Left kidney (tissue), 2 donors: Measurements from ENCODE around the gene MGAT4C. TPM values are rescaled to one million over a fixed set of nuclear protein-coding genes. Genes with fewer than 3 reads are reported as not detected.
"Not testable (repeated sequence)": the region's sequence is repeated elsewhere in the genome, so short reads cannot be mapped to it uniquely, and the experiment has no call there.

ENCODE experiments used
- DNase-seq: peaks from one replicate; pipeline ENCODE4 v3.0.0-alpha.2; 2013
- polyA plus RNA-seq: library from polyadenylated mRNA; unstranded; fragments of 120-200 nt; gene quantifications from one replicate; pipeline ENCODE4 v1.2.1, GENCODE V29; 2013; ENCODE audit not compliant: insufficient read length

MGAT4C gene
- polyA plus RNA-seq, 1 donor = 0.81 TPM

DNA sequence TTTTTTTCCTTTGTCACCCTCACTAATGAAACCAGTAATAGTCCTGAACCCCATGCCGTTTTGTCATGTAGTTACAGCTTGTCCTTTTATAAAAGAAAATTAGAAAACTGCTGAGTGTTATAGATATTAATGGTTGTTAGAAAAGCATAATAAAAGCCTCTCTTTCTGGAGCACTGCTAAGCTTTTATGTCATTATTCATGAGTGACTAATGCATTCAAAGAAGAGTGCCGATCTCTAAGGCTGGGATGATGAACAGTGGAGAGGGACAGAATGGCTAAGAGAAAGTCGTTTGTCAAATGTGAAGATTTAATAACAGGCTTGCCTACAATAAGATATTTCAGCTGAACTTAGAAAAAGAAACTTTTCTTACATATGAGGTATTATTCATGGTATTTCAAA lies 121.6 kb downstream of the MGAT4C start:
- DNase-seq = no peak

DNA sequence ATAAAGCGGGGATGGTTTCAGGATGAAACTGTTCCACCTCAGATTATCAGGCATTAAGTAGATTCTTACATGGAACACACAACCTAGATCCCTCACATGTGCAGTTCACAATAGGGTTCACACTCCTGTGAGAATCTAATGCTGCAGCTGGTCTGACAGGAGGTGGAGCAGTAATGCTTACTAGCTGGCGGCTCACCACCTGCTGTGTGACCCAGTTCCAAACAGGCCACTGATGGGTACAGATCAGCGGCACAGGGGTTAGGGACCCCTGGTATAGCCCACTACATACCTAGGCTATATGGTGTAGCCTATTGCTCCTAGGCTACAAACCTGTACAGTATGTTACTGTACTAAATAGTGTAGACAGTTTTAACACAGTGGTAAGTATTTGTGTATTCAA lies 129.3 kb downstream of the MGAT4C start:
- not testable (repeated sequence) for DNase-seq

DNA sequence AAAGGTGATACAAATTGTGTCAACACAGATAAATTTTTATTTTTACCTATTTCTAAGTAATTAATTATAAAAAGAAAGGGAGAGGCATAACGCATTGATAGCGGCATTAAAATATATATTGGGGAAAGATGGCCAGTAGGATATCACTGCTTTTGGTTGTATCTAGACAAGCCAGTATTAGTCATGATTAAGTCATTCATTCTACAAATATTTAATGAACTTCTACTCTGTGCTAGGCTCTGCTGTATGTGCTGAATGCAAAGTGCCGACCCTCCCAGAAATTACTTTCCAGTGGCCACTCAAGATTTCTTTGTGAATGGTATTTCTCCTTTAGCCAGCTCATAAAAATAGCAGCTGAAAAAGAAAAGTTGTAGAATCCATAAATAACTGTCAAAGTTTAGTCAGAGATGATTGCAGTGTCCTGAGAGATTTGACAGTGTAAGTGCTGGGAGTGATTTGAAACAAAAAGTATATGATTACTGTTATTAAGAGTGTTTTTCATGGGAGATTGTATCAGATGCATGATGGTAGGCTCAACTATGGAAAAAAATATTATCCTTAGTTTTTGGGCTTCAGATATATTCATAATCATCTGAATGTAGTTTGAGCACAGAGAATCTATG lies 133.2 kb downstream of the MGAT4C start:
- no peak for DNase-seq

DNA sequence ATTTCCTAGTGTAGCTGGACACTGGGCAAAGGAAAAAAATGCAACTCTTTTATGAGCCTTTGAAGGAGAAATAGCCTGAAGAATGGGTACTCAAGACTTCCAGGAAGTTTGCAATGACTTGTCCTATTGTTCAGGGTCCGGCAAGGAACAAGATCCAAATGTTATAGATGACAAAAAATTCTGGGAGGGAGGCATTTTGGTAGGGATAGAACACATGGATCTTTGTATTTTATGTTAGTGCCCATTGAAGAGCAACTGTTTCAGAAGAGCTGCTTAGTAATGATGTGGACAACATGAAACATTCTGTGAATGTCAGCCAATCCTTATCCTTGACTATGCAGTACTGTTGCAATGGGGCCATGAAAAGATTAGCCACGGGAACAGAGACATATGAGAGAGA lies 138.0 kb downstream of the MGAT4C start:
- no peak for DNase-seq

DNA sequence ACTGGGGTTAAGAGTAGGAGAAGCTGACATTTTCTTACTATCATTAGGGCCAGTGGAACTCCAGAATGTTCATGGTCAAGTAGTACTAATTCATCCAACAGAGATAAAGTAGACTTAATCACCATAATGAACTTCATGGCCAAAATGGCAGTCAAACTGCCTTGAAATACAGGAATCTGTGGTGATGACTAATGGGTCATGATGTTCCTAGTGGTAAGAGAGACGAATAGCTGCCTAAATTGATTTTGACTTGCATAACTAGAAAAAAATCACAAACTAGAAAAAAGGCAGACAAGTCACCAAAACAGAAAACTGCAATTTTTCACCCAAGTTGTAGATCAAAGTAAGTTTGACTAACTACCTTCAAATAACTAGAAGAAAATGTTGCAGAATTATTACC lies 138.5 kb downstream of the MGAT4C start:
- DNase-seq = no peak

DNA sequence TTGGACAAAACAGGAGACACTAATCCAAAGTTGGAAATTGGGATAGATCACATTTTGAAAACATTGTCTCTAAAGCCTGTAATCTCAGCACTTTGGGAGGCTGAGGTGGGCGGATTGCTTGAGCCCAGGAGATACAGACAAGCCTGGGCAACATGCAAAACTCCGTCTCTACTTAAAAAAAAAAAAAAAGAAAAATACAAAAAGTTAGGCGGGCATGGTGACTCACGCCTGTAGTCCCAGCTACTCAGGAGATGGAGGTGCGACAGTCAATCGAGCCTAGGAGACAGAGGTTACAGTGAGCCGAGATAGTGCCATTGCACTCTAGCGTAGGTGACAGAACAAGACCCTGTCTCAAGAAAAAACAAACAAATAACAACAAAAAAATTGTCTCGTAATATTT lies 152.1 kb downstream of the MGAT4C start:
- DNase-seq = no peak

DNA sequence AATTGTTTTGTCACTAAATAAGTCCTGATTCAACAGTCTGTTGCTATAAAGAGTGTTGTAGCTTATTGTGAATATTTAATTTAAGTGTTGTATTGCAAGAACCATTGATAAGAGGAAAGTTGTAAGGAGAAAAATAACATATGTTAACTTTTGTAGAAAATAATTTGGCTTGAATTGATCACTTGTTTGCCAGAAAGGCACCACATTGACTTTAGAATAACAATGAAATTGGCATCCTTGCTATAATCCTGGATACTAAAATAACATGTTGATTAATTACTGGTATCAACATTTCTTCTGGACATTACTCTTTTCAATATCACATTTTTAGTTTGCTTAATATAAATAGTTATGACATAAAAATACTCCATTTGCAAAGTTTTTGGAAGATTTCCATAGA lies 159.0 kb downstream of the MGAT4C start:
- DNase-seq = no peak

DNA sequence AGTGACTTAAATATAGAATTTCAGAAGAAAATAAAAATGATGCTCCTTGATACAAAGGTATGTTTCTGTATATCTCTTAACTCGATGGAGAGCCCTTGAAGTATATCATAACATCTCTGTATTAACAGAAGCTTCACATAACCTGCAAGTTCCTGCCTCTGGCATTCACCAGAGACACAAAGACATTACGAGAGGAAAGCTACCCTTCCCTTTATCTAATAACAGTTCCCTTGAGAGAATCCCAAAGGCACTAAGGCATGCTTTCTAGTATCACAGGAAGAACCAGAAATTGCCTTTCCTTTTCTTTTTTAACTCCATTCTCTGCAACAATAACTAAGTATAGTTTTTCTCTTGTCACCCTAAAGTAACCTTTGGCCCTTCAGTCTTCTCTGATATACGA lies 164.5 kb downstream of the MGAT4C start:
- DNase-seq = no peak

DNA sequence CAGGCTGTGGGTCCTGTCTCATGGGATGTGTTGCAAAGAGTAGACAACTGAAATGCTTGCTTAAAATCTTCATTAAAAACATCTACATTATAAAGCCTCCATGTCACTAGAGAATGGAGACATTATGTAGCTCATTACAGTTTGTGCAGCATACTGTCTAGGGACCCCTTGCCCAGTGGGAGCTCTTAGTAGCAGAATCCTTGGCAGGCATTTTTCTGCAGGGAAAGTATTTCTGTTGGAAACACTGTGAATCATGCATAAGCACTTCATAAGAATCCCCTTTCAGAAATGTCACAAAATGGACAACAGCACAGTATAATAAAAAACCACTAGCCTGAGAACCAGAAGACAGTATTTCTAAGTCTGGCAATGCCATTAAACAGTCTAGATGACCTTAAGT lies 174.3 kb downstream of the MGAT4C start:
- no peak for DNase-seq

DNA sequence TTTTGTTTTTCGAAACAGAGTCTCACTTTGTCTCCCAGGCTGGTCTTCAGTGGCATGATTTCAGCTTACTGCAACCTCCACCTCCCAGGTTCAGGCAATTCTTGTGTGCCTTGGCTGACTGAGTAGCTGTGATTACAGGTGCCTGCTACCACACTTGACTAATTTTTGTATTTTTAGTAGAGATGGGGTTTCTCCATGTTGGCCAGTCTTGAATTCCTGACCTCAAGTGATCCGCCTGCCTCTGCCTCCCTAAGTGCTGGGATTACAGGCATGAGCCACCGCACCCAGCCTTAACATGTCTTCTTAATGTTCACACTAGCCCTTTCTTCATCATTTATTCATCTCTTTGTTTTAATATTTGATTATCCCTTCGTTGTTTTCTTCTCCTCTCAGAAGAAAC lies 197.1 kb downstream of the MGAT4C start:
- not testable (repeated sequence) for DNase-seq

DNA sequence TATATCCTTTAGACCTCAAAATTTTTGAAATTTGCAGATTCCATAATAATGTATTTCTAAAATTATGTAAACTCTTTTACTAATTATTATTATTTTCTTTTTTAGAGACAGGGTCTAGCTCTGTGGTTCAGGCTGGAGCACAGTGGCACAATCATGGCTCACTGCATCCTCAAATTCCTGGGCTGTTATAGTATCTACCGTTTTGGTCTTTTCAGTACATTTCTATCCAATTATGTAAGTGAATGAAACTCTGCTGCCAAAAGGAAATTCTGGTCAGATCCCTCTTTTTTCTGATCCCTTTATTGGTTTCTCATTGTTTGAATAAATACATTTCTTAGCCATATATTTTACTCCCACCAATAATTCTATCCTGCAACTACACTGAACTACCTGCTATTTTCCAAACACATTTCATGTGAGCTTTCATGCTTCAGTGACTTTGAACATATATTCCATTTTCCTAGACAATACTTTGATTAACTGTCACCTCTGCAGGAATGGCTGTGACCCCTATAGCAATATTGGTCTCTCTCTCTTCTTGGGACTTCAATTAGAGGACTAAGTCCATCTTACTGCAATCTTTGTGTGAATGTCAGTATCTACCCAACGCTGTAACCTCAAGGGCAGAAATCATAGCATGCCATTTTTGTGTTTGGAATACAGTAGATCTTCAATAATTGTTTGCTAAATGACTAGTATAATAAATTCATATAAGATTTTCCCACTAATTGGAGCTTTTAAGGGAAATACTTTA lies 198.9 kb downstream of the MGAT4C start:
- DNase-seq = no peak

DNA sequence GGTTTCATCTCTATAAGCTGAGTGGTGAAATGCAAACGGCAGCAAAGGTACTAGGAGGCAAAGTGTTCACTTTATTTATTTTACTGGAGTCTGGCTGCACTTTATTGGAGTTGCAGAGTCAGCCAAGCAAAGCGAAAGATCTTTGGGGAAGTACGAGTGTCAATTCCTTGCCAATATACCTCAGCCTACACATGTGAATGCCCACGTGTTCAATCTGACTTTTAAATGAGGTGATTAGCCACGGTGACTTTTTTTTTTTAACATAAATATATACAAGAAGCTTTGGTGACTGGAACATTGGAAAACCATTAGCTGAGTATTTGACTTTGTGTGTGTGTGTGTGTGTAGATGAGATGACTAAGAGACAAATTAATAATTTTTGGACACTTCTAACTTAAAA lies 203.3 kb downstream of the MGAT4C start:
- no peak for DNase-seq

DNA sequence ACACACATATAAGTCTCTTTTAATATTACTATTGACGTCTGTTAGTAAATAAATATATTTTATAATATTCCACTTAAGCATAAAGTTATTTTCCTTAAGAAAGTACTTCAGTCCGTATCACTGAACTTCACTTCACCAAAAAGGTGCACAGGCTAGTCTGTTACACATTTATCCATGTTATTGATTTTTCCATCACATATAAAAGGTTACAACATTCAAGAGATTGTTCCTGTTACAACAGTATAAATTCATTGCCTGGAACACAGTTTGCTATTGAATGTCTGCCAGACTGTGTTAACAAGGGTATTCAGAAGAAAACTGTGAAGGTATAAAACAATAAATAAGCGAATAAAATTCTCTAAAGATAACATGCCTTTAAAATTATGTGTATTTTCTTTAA lies 206.2 kb downstream of the MGAT4C start:
- no peak for DNase-seq

DNA sequence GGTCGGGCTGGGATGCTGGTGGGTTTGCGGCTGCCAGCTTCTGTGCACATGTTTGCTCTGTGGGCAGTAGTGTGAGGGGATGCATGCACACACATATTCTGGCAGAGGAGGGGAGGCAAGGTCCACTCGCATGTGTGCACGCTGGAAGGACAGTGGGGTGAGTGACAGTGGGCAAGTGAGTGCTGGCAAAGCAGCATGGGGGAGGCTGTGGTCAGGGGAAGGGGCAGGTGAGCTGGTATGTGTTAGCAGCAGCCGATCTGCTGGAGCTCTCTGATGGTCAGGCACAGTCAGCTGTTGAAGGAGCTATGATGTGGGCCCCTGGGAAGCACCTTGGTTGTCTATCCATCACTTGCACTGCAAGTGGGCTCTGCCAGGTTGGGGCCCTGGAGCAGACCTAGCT lies 211.8 kb downstream of the MGAT4C start:
- DNase-seq = no peak

DNA sequence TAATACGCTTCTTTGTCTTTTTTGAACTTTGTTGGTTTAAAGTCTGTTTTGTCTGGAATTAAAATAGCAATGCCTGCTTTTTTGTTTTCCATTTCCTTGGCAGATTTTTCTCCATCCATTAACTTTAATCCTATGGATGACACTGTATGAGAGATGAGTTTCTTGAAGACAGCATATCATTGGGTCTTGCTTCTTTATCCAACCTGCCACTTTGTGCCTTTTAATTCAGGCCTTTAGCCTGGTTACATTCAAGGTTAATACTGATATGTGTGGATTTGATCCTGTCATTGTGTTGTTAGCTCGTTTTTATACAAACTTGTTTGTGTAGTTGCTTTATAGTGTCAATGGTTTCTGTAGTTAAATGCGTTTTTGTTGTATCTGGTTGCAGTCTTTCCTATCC lies 214.1 kb downstream of the MGAT4C start:
- DNase-seq = no peak

DNA sequence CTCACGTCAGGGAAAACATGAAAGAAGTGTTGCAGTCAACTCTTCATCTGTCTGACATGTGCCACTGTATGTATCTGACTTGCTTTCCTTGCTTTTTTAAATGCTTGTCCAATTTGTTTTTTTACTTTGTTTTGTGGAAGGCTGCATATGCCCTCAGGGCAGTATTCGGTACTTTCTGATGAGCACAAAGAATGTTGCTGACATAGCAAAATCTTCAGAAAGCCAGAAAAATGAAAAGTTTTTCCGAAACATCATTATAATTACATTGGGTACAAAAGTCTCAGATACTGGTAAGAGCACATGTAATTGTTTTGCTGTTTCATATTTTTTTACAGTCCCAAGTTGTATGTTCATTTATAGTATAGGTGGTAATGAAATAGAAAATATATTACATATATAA lies 237.8 kb downstream of the MGAT4C start:
- DNase-seq = no peak

DNA sequence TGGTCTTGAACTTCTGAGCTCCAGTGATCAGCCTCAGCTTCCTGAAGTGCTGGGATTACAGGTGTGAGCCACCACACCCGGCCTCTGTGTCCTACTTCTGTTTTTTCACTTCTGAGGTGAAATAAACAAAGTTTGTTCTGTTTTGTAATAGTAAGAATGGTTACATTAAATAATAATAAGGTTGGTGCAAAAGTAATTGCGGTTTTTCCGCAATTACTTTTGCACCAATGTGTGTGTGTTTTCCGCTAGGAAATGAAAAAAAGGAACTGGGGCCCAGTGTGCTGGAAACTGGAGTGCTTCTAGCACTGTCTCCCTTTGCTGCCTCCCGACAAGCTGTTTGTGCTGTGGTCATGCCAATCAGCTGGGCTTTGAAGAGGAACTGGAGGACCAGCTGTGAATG lies 241.2 kb downstream of the MGAT4C start:
- DNase-seq = no peak

DNA sequence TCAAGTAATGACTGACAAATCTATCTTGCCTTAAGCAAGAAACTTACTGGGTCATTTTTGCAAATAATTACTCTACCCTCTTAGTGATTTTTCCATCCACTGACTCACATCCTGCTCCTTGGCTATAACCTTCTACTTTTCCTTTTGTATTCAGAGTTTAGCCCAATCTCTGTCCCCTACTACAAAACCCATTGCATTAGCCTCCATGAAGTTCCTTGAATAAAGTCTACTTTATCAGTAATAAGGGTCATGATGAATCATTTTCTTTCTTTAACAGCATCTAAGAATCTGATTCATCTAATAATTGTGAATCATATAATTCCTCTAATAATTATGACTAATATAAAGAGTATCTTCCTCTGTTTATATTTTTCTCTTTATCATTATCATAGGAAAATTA lies 249.5 kb downstream of the MGAT4C start:
- DNase-seq = no peak

DNA sequence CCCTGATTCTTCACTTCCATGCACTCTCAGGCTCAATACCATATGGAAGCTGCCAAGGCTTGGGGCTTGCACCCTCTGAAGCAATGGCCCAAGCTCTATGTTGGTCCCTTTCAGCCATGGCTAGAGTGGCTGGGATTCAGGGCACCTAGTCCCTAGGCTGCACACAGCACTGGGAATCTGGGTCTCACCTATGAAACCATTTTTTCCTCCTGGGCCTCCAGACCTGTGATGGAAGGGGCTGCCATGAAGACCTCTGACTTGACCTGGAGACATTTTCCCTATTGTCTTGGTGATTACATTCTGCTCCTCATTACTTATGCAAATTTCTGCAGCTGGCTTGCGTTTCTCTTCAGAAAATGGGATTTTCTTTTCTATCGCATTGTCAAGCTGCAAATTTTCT lies 258.1 kb downstream of the MGAT4C start:
- no peak for DNase-seq

DNA sequence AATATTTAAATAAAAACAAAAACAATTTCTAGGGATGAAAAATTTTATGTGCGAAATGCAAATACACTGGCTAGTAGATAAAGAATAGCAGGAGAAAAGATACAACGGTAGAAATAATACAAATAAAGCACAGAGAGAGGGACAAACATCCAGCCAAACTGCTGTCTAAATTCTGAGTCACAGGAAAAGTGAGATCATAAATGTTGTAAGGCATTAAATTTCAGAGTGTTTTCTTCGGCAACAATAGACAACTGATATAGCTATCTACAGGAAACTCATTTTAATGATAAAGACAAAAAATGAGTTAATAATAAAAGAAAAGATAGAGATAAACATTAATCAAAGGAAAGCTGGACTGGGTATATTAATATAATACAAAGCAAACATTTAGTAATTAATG lies 259.9 kb downstream of the MGAT4C start:
- DNase-seq = no peak

DNA sequence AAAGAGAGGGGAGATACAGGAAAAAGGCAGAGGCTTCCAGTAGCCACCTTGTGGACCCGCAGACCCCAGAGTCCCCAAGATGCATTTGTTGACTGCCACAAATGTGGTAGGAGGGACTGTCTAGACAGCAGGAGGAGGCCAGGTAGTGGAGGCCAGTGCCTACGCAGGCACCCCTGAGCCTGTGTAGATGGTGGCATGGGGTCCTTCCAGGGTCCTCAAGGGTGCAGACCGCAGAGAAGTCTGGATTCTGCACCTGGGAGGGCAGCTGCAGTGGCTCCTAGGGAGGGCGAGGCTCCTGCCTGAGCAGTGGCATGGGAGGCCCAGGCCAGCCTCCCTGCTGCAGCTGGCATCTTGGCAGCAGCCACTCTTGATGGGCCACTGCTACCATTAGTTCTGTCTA lies 262.4 kb downstream of the MGAT4C start:
- DNase-seq = no peak

DNA sequence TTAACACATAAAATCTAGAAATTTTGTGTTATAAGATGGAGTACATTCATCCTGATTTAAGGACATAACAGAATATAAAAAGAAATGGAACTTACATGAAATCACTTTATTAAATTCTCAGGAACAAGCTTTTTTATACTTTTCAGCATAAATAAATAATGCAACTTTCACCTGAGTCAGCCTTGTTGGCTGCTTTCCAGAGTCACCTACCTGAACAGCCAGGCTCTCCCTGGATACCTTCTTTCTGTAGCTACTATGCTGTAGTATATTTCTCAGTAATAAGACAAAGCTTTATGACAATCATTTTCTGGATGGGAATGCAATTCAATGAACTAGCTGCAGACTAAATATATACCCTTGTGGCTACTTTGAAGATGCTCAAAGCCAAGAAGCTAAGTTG lies 270.2 kb downstream of the MGAT4C start:
- DNase-seq = no peak

DNA sequence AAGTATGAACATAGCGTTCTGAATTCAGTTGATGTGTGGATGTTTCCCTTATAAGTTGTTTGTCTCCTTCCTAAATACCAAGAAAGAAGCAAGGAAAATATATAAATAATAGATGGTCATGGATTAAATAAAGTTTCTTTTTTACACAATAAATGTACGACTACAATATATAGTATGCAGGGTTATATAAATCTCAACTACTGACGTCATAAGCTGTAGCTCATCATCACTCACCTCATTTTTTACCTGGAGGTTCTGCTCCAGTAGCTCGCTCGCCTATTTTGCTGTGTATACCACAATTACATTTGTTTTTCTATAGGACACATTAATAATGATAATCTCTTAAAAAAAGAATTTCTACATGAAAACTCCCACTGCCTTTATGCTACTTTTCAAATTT lies 272.6 kb downstream of the MGAT4C start:
- DNase-seq = no peak

DNA sequence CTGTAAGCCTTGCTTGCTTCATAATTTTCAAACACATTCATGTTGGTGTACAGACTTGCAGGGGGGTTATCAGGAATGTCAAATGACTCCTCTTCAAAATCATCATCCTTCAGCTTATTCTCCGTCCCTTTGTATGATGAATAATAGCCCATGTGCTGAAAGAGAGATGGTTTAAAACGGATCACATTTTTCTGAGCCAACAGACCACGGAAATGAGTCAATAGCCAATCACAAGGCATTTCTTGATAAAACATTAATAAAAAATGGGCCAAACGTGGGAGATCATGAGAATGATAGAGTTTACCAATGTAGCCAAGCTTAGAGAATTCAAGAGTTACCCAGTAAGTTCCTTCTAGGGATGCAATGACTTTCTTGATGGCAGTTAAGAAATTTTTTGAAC lies 276.6 kb downstream of the MGAT4C start:
- no peak for DNase-seq
